GM20431 (cell line): ENCODE measurements around the gene MYT1.

Source experiments
- in situ Hi-C: fragments of 300-500 bp; cut with MseI, MboI; formaldehyde crosslinking; loops from one replicate; pipeline ENCODE4 v1.15.0; 2020; ENCODE audit warnings: low sequenced_read_pairs; ENCODE audit not compliant: unreplicated experiment

The MYT1 gene

DNA sequence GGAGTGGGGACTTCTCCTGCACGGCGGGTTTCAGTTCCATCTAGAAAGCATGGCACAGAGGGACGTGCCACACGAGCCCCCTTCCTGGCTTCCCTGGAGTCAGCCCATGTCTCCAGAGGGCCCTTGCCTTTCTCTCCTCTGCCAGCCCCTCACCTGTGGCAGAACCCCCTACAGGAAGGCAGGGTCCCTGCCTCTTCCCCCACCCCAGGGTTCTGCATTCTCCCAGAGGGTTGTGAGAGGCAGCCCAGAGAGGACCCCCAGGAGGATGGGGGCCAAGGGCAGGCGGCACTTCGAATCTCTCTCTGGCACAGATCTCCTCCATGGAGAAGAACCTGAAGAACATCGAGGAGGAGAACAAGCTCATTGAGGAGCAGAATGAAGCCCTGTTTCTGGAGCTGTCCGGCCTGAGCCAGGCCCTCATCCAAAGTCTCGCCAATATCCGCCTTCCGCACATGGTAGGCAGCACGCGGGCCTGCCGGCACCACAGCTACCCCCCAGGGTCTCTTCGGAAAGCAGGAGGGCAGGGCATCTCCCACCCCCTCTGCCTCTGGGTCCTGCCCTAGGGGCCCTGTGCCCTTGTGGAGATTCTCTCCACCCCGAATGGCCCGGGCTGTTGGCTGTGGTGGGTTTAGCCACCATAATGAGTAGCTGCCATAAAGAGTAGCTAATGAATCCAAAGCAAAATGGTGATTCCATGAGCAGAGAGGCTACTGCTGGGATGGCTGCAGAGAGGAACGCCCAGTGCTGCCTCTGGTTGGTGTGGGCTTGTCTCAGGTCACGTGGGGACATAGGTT is 75.4 kb downstream of the MYT1 start:
- in situ Hi-C loops, result no loop called here

DNA sequence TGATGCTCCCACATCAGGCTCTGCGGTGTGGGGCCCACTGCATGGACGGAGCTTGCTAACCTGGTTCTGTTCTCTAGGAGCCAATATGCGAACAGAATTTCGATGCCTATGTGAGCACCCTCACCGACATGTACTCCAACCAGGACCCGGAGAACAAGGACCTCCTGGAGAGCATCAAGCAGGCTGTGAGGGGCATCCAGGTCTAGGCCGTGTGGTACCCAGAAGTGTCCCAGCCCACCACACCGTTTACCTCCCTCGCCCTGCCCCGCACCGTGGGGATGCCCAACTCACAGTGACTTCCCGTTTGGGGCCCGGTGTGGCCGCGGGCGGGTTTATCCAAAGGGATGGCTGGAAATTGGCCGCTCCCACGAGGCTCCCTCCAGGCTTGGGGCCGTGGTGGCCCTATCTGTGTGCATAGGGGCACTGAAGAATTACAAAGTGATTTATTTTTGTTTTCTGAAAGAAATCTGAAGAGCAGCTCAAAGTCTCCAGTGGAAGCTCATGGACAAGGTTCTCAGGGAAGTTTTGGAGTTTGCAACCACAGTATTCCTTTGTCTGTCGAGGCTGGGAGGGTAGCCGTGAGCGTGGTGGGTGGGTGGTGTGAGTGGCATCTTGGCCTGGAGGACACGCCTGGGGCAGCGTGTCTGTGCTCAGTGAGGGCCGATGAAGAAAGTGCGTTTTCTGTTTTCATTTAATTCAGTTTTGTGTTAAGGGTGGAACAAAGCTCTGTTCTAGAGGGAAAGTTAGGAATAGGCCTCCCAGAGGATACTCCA is 76.2 kb downstream of the MYT1 start:
- in situ Hi-C loops, result no loop called here

DNA sequence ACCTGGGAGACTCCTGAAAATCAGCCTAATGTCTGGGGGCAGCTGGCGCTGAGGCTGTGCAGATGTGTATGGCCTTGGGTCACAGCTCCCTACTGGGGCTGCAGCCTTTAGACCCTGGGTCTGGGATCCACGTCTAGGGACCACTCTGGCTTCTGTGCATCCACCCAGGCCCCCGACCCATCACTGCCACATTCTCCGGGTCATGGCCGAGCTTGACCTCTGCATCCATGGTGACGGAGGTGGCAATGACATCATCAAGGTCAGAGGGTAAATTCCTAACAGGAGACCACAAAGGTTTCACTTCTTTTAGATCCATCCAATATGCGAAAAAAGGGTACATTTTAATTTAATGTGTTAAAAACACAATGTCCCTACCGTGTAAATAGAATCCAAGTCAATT is 76.8 kb downstream of the MYT1 start:
- in situ Hi-C loops, result no loop called here

DNA sequence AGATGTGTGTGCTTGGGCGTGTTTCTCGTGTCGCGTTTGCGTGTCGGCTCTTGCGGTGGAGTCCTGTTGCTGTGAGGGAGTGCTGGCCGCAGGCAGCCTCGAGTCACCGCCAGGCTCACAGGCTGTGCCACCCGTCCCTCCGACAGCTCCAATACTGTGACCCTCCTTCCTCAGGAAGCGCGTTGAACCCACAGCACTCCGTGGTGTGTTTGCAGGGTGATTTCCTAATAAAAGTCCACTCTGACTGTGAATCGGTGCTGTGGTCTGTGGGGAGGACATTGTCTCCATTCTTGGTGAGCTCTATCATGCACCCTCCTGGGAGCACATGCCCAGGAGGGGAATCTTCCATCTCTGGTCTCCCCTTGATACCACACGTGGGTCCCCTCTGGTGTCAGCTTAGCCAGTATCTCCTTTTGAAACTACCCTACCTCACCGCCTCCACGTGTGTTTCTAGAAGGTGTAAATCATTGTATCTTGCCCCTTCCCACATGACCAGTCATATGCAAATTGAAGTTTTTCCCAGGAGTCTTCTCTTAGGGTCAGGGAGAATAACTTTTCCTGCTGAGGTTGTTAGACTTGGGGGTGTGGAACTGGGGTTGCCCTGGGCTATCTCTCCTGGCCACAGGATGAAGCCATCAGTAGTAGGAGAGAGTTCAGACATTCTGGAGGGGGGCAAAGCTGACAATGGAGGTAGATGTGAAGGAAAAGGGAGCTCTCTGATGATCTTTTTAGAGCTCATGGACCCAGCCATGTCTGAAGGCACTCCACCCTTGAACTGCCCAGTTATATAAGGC is 77.9 kb downstream of the MYT1 start:
- in situ Hi-C loops, result no loop called here

DNA sequence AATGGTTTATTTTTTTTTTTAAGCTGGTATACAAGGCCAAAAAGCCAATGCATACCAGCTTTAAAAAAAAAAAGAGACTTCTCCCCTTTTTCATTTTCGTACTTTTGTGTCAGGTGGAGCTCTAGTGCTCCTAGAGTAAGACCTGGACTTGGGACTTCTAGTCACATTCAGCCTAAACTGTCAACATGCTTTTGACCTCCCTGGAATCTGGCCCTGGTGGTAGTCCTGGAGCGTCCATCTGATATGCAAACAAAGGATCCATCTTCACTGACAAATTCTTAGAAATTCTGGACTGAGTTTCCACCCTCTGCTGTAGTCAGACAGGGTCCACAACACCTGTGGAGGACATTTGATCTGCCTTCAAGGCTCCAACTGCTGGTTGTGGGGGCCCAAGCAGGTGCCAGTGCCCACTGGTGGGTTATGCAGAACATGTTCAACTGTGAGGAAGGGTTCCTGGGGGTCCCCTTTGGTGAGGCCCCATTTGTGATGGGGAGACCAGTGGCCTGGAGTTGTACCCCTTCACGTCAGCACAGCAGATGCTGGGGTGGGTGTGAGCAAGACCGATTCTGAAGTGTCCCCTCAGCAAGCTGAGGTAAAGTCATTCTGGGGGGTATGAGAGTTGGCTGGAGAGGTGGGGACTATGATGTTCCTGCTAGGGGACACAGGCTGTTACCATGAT is 78.7 kb downstream of the MYT1 start:
- in situ Hi-C loops, result no loop called here

DNA sequence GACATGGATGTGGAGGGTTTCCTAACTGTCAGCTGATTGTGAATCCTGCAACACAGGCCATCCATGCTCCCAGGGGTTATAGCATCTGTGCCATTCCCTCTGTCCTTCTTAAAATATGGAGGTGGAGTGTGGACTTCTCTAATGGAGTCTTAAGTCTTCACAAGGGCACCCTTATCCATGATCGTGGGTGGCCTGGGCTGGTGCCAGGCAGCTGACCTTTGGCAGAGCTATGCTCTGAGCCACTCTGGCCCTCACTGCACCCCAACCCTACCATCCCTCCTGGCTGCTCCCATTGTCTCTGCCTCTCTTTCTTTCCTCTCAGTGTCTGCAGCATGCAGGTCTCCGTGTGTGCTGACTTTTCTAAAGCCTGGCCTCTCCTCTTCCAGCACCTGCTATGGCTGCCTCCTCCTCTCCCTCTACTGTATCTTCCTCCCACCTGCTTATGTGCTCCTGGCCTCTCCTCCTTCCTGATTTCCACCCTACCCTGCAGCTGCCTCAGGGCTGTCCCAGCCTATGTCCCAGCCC is 80.1 kb downstream of the MYT1 start:
- in situ Hi-C loops, result no loop called here

DNA sequence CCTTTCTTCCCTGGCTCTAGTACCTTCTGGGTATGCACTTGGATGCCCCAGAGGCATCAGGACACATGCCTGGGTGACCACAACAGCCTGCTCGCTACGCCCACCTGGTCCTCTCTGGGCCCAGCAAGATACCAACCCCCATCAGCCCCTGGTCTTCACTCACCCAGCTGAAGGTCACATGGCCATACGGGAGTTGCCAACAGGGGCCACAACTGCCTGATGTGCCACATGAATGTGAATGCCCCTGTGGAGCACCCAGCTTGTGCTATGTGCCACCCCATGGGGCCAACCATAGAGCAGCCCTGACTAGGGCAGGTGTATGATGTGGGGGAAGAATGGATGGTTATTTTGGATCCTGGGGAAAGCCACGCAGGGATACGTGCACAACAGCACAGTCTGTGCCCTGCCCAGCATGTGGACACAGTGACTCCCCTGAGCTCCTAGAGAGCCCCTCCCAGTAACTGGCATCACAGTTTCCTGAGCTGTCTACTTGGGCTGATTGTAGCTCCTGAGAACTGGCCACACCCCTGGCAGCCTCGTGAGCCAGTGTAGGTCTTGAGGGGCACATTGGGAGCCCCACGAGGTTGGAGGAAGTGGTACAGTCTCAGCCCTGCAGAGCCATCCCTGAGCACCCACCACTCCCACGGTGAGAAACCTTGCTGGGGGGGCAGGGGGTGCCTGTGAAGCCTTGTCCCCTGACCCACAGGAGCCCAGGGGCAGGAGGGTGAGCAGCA is 80.8 kb downstream of the MYT1 start:
- in situ Hi-C loops, result no loop called here

DNA sequence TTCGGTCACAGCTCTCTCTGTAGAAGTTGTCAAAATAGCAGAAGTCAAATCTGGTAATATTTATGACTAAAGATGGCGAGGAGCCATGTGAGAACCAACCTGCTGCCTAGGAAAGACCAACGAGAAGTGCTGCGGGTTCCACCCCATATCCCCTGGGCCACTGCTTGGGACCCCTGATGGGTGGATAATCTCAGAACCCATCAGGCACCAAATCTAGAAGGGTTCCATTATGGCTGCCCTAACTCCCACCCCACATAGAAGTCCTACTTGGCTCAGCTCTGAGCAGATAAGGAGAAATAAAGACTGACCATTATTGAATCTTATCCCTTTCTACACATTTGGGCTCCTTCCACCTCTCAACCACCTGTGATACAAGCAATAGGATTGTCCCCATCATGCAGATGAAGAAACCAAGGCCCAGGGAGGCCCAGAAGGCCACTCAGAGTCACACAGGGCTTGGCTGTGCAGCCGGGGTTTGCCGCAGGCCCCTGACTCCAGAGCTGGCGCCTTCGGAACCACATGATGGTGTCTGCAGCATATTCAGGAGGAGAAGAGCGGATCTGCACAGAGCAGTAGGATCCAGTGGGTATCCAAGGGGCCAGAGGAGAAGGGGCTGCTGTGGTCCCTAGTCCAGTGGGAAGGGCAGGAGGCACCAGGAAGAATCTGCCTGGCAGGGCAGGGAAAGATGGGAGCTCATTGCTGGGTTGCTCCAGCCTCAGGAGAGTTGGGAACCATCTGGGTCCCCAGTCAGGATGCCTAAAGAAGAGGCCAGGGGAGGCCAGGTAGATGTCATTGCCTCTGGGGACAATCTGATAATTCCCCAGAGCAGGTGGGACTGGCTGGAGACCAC is 81.7 kb downstream of the MYT1 start:
- in situ Hi-C loops, result no loop called here

DNA sequence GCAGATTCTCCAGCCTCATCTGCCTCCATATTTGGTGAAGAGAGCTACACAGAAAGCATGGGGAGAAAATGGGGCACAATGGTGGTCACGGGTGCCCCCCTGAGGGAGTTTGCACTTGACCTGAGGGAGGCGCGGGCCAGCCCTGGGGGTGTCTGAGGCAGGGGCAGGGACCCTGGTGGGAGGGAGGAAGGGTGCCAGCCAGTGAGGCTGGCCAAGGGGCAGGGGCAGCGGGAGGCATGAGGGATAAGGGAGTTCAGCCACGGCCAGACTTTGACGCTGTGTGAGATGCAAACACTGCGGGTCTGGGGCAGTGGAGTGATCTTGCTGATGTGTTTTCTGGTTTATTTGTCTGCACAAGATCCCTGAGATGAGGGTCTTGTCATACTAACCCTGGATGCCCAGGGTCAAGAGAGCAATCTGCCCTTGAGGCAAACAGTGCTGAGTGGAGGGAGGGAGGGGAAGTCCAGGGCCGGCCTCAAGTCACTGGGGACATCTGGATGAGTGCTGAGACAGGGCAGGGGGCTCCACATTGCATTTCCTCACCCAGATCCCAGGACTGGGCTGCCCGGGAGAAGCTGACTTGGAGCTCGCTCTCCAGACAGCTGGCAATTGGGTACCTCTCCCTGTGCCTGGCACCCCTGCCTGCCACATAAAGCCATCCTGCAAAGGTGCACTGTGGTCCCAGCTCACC is 82.5 kb downstream of the MYT1 start:
- in situ Hi-C loops, result no loop called here

DNA sequence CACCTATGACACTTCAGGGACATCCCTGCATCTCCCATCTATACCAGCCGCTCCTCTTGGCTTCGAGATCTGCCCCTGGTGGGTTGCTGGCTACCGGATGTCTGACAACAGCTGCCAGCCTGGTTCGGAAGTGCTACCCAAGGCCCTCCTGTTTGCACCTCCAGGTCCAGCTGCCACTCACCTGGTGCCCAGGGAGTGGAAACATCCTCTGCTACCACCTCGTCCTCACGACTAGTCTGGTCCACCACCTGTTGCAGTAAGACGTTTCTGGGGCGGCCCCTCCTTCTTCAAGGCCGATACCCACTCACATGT is 83.0 kb downstream of the MYT1 start:
- in situ Hi-C loops, result no loop called here

DNA sequence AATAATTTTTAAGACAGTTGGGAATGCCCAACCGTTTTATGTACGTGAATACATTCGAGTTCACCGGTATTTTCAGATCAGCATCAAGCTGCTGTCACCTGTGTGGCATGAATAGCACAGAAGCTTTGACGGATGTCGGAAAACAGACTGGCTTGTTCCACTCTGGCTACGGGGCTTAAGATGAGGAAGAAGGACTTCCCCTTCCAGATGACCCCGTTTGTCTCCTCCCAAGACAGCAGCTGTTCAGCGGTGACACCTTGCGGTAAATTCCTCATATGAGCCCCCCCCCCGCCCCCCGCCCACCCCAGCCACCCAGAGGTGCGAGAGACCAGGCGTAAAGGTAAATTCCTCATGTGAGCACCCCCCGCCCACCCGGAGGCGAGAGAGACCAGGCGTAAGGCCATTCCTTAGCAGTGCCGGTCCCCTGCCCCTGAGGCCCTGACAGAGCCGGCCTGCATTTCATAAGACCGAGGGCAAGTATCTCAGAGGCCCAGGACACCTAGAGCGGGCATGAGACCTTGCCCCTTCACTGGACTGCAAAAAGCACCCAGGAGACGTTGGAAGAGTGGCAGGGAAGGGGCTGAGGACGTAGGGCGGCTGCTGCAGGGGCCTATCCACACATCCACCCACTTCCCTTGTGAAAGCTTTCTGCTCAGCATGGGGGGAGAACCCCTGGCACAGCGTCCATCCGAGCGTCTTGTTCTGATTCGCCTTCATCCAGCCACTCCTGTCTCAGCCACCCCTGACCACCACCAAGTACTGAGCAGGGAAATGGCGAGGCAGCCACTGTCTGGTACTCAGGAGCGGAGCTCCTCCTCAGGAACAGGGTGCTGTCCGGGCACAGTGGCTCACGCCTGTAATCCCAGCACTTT is 84.0 kb downstream of the MYT1 start:
- in situ Hi-C loops, result no loop called here

DNA sequence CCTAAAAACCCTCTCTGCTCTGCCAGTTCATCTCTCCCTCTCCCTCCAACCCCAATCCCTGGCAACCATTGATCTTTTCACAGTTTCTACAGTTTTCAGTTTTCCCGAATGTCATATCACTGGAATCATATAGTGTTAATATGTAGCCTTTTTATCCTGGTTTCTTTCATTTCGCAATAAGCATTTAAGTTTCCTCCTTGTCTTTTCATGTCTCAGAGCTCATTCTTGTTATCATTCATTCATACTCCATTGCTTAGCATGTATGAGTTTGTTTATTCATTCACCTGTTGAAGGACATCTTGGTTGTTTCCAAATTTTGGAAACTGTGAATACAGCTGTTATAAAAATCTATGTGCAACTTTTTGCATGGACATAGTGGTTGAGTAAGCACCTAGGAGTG is 85.8 kb downstream of the MYT1 start:
- in situ Hi-C loops, result no loop called here

DNA sequence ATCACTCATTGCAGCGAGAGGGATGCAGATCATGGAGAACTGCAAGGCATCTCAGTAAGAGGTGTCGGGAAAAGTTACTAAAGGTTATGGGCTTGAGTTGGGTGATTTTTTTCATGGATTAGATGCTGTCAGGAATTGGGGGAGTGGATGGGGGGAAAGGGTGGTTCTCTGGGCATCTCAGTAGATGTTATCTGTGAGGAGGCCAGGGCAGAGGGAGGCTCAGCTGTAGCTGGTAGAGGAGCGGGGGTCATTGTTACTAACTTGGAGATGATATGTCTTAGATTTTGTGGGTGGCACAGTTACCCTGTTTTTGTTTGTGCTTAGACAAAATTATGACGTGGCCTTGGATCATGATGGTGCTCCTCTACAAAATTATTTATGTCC is 88.7 kb downstream of the MYT1 start:
- in situ Hi-C loops, result no loop called here

DNA sequence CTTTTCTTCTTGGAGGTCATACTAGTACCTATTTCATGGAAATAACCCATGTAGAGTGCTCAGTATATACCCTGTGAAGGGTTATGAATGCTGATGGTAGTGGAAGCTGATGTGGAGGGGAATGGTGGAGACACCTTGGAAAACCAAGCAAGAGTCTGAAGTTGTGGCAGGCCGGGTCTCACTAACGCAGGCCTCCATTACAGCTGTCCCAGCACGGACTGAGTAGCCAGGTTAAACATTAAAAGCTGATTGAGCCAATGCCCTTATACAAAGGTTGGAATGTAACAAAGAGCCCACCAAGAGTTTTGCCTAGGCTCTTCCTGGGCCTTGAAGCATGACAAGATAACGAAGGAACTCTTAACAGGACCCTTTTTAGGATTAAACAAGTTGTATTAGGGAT is 89.2 kb downstream of the MYT1 start:
- in situ Hi-C loops, result no loop called here

DNA sequence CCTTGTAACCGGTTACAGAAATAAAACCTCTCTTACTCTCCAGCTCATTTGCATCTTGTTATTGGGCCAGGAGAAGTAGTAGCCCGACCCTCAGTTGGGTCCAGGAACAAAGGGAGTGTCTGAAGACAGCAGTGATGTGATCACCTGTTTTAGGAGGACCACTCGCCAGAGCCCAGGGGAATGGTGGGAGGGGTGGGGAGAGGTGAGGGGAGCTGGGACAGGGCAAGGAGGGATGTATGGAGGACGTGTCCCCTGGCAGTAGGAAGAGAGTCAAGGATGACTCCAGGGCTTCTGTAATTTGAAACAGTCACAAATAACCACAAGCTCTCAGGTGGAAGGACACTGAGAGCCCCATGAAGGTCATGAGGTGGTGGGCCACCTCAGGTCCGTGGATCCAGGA is 89.9 kb downstream of the MYT1 start:
- in situ Hi-C loops, result no loop called here

DNA sequence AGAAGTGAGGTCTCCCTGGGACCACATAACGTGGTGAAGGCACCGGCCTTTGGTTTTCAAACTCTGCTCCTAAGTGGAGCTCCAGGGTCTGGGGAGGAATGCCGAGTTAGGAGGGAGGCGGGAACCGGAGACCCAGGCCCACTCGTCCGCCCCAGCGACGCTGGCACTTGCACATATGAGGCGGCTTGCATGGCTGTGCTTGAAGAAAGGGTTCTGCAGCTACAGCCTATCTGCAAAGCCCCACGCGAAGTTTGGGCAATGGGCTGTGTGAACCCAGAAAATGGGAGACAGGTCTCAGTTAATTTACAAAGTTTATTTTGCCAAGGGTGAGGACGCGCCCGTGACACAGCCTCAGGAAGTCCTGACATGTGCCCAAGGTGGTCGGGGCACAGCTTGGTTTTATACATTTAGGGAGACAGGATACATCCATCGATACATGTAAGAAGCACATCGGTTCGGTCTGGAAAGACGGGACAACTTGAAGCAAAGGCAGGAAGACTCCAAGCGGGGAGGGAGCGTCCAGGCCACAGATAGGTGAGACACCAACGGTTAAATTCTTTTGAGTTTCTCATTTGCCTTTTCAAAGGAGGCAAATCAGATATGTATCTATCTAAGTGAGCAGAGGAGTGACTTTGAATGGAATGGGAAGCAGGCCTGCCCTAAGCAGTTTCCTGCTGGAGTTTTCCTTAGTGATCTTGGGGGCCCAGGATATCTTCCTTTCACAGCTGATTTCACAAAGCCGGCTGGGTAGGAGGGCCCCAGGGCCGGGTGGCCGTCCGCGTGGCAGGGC is 90.5 kb downstream of the MYT1 start:
- in situ Hi-C loops, result no loop called here
